AG04450 (cell line): ENCODE results near the gene SLC35F3. TPM values are rescaled to one million over a fixed set of nuclear protein-coding genes. Genes with fewer than 3 reads are reported as not detected.

ENCODE experiments used
- CTCF ChIA-PET: fragments of 300-600, 350-600 bp; formaldehyde crosslinking; extraction: SDS; loops from one replicate; lab custom pipeline; 2022; ENCODE audit warnings: antibody characterized with exemption, inconsistent platforms; lab: Charles Lee
- POLR2A ChIA-PET: fragments of 350-600 bp; formaldehyde crosslinking; extraction: SDS; loops from one replicate; lab custom pipeline; 2021; ENCODE audit warnings: antibody characterized with exemption, inconsistent platforms; lab: Yijun Ruan, JAX
- DNase-seq: peaks from one replicate; pipeline ENCODE4 v3.0.0-alpha.2; 2011; ENCODE audit warnings: low read depth, low spot score
- H3K27ac ChIP-seq: one replicate; pipeline ENCODE4 v1.5.1; 2012; ENCODE audit warnings: low read depth, low read length, control low read depth
- H3K27me3 ChIP-seq: one replicate; pipeline ENCODE4 v1.6.0; 2012; ENCODE audit warnings: low read length; ENCODE audit not compliant: control insufficient read depth, insufficient read depth
- H3K4me3 ChIP-seq: 2 replicates; pipeline ENCODE4 v1.5.1; 2011; ENCODE audit warnings: mild to moderate bottlenecking, low read depth, low read length, control low read depth
- H3K9me3 ChIP-seq: 2 replicates; pipeline ENCODE4 v1.5.1; 2012; ENCODE audit warnings: low read length; ENCODE audit not compliant: control insufficient read depth, insufficient read depth
- CTCF ChIP-seq: IDR thresholded peaks from 2 replicates; pipeline ENCODE4 v1.5.1; 2011; ENCODE audit warnings: low read depth, low read length, control low read depth, inconsistent platforms
- polyA plus RNA-seq: library from polyadenylated mRNA; depleted of rRNA; stranded (reverse); fragments of >200 nt; gene quantifications from 2 replicates; pipeline ENCODE4 v1.2.3, GENCODE V29; 2011

Gene SLC35F3
- polyA plus RNA-seq, 1 experiment = 0.04 TPM

GRCh38 chr1:233972563-233972950 is 68.1 kb downstream of the SLC35F3 start:
- no peaks in the 10 kb centered on the region for H3K27me3 ChIP-seq
- H3K4me3 ChIP-seq = no peak overlapping the region
- ChIA-PET CTCF (no interaction called here), POLR2A (no interaction called here)
- no peak overlapping the region for H3K27ac ChIP-seq
- peaks cover 32% of the 10 kb centered on the region for H3K9me3 ChIP-seq
- DNase-seq = no peak
- TF ChIP-seq CTCF = no peak

GRCh38 chr1:233972951-233973635 is 68.6 kb downstream of the SLC35F3 start:
- Histone ChIP-seq H3K27me3 (no peaks in the 10 kb centered on the region), H3K4me3 (no peak overlapping the region), H3K27ac (no peak overlapping the region), H3K9me3 (peaks cover 37% of the 10 kb centered on the region)
- no peak for TF ChIP-seq CTCF
- CTCF ChIA-PET = no interaction called here
- POLR2A ChIA-PET = no interaction called here
- DNase-seq = no peak

- CTCF ChIA-PET = no interaction called here
- no peak overlapping the region for H3K27ac ChIP-seq
- POLR2A ChIA-PET = no interaction called here
- no peak overlapping the region for H3K4me3 ChIP-seq
- no peaks in the 10 kb centered on the region for H3K27me3 ChIP-seq
- no peak for DNase-seq
- no peak for TF ChIP-seq CTCF
- H3K9me3 ChIP-seq = peaks cover 30% of the 10 kb centered on the region
Measured at GRCh38 chr1:233975486-233975885, 71.0 kb downstream of the SLC35F3 start.

GRCh38 chr1:233981042-233981675 is 76.7 kb downstream of the SLC35F3 start:
- H3K9me3 ChIP-seq = peaks cover 23% of the 10 kb centered on the region
- H3K4me3 ChIP-seq = no peak overlapping the region
- no peaks in the 10 kb centered on the region for H3K27me3 ChIP-seq
- ChIA-PET POLR2A (no interaction called here), CTCF (no interaction called here)
- no peak for TF ChIP-seq CTCF
- H3K27ac ChIP-seq = no peak overlapping the region
- no peak for DNase-seq

GRCh38 chr1:233982827-233983518 is 78.5 kb downstream of the SLC35F3 start:
- ChIA-PET CTCF (no interaction called here), POLR2A (no interaction called here)
- DNase-seq = no peak
- Histone ChIP-seq H3K4me3 (no peak overlapping the region), H3K27me3 (no peaks in the 10 kb centered on the region), H3K27ac (no peak overlapping the region), H3K9me3 (peaks cover 18% of the 10 kb centered on the region)
- no peak for TF ChIP-seq CTCF
